ENCODE measurements around the gene ANKRD33B.
A peak's percentile ranks its signal among the peaks of the same experiment; 100 is the strongest.
"Not testable (repeated sequence)": the region's sequence is repeated elsewhere in the genome, so short reads cannot be mapped to it uniquely, and the experiment has no call there.

Gene ANKRD33B

GRCh38 chr5:10559151-10559550, 4.7 kb upstream of the ANKRD33B start:
- no peak for DNase-seq

DNA sequence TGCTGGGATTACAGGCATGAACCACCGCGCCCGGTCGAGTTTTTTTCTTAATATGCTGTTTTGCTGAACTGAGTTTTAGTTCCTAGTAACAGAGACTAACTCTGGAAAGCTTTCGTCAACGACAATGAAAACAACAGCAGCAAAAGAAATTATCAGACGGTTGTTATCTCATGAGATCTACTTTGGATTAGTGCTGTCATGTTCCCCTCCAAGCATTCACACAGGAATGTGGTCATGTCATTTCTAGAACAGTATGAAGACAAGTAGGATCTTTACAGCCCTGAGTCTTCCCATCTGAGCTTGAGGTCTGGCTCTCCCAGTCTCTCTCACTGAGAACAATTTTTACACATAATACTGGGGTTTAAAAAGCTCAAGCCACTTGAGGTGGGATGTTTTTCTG, 4.0 kb upstream of the ANKRD33B start:
- DNase-seq = no peak

GRCh38 chr5:10562201-10563109, 1.4 kb upstream of the ANKRD33B start:
- no peak for DNase-seq

DNA sequence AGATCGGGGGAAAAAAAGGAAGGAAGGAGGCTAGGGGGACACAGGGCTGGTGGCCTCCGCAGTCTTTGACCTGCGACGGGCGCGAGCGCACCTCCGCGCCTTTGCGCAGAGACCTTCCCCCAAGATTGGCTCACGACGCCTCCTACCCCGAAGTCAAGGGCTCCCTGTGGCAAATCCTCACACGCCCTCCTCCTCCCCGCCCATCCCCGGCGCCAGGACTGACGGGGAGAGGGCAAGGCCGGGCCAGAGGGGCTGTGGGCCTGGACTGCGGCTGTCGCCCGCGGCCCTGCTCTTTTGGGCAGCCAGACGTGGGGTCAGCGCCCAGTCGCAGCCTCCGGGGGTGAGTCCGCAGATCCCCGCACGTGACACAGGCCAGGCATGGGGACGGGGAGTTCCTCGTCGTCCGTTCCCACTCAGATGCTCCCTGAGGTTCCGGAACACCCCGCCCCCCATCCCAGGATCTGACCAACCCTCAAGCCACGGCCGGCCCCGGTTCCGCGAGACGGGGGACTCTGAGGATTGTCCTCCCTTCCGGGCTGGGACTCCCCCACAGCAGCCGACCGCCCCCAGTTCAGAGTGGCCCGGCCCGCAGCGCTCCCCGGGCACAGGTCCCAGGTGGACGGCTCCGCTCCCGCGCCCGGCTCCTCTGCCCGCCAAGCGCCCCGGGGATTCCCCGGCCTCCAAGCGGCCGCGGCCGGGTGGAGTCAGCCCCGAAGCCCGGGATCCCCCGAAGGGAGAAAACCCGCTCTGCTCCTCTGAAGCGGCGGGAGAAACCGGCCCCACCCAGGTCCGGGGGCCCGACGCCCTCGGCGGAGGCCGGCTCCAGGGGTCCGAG, 543 bp upstream of the ANKRD33B start:
- DNase-seq = peak; percentile 23 to 41 (median 40)

GRCh38 chr5:10564838-10565784, 1.2 kb downstream of the ANKRD33B start:
- no peak for DNase-seq

- DNase-seq = no peak
Measured at GRCh38 chr5:10565785-10566542, 2.1 kb downstream of the ANKRD33B start.

- no peak for DNase-seq
Measured at GRCh38 chr5:10566543-10567068, 2.7 kb downstream of the ANKRD33B start.

DNA sequence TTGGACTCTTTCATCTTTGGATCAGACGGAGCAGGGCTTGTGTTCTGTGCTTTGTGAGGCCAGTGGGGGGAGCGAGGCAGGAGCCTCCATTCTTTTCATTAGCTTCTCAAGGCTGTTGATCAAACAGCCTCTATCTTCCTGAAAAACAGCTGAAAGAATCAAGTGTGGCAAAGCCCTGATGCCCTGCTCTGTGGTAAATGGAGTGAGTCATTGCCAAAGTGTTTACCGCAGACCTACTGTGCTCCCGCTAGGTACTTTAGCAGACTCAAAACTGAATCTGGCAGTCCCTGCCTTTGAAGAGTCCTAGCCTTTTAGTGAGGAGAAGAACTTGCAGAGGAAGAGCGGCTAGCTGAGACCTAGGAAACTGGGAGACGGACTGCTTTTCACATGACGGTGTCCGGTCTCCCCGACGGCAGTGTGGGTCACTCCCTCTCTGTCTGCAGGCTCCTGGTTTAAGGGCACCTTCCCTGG, 3.3 kb downstream of the ANKRD33B start:
- peak in 1 of 5 donors; percentile 48 for DNase-seq

DNA sequence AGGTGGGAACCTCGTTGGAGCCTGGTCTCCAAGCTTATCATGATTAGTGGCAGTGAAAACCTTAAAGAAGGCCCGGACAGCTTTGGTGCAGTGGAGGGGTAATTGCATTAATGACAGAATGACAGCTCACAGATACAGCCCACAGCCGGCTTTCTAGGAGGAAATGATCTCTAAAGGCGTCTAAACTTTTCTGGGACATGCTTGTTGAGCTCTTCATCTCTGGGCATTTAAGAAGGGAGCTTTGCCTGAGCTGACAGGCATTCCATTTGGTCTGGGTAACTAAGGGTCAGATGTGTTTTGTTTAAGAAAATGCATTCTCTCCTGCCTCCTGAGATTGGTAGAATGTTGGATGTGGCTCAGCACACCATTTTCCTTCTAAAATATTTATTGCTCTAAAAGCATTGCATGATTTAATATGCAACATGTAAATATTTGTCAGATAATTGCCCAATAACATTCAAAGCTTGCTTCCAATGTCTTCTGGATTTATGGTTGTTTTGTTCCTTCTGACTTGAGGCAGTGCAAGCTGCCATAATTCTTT, 4.0 kb downstream of the ANKRD33B start:
- DNase-seq = no peak

DNA sequence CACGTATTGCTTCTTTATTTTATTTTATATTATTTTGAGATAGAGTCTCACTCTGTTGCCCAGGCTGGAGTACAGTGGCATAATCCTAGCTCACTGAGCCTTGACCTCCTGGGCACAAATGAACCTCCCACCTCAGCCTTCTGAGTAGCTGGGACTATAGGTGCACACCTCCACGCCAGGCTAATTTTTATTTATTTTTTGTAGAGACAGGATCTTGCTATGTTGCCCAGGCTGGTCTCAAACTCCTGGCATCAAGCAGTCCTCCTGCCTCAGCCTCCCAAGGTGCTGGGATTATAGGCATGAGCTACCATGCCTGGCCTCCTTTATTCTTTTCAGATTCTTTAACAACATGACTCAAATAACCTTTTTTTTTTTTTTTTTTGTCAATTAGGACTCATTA, 6.7 kb downstream of the ANKRD33B start:
- DNase-seq = not testable (repeated sequence)

GRCh38 chr5:10572451-10572850, 8.6 kb downstream of the ANKRD33B start:
- DNase-seq = no peak

DNA sequence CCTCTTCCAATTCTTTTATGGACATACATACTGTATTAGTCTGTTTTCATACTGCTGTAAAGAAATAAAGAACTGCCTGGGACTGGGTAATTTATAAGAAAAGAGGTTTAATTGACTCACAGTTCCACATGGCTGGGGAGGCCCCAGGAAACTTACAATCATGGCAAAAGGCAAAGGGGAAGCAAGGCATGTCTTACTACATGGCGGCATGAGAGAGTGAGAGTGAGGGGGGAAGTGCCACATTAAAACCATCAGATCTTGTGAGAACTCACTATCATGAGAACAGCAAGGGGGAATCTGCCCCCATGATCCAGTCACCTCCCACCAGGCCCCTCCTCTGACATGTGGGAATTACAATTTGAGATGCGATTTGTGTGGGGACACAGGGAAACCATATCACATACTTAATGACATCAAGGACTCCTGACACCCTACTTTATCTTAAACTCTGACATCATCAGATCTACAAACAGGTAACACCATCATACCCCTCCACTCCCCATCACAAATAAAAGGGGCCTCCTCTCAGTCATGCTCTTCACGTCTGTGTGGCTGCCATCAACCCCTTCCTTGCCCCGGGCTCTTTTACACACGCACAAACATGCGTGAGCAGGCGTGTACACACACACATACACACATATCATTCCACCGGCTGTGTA, 9.7 kb downstream of the ANKRD33B start:
- DNase-seq = no peak

DNA sequence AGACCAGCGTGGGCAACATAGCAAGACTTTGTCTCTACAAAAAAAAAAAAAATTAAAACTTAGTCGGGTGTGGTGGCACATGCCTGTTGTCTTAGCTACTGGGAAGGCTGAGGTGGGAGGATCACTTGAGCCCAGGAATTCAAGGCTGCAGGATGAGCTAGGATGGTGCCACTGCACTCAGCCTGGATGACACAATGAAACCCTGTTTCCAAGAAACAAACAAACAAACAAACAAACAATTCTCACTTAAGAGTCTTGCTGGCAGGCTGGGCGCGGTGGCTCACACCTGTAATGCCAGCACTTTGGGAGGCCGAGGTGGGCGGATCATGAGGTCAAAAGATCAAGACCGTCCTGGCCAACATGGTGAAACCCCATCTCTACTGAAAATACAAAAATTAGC, 11.0 kb downstream of the ANKRD33B start:
- not testable (repeated sequence) for DNase-seq

DNA sequence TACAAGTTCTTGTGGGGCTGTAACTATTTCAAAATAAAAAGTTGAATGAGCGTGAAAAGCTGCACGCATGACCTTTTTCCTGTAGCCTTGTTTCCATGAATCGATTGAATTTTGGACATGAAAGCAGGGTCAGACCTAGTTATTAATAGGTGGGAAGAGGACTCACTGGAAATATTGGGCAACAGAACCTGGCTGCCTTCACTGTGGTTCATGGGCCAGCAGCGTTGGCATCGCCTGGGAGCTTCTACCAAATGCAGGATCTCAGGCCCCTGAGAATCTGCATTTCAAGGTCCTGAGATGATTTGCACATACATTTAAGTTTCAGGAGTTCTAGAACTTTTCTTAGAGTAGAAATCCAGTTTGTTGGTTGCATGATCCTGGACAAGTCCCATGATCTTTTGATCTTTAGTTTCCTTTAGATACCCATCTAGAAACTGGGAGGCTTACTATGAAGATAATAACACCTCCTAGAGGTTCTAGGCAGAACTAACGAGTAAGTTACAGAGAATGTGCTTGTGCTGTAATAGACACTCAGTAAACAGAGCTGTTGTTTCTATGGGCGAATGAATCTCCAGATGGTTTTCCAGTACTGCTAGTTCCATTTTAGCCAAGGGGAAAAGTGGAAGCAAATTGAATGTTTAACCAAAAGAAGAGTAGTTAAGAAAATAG, 12.4 kb downstream of the ANKRD33B start:
- DNase-seq = no peak

- DNase-seq = no peak
Measured at GRCh38 chr5:10576790-10577189, 12.9 kb downstream of the ANKRD33B start.

GRCh38 chr5:10577371-10578292, 13.8 kb downstream of the ANKRD33B start:
- no peak for DNase-seq

GRCh38 chr5:10578293-10578665, 14.4 kb downstream of the ANKRD33B start:
- no peak for DNase-seq

- DNase-seq = no peak
Measured at GRCh38 chr5:10578869-10579268, 15.0 kb downstream of the ANKRD33B start.
